ELF-1 (cell line): ENCODE measurements around the gene XKR3.
A peak's percentile ranks its signal among the peaks of the same experiment; 100 is the strongest.
"Not testable (repeated sequence)": the region's sequence is repeated elsewhere in the genome, so short reads cannot be mapped to it uniquely, and the experiment has no call there.

Experiments used
- DNase-seq: peaks from one replicate; pipeline ENCODE4 v3.0.0-alpha.2; 2016; ENCODE audit warnings: low read depth, low spot score

Gene XKR3

GRCh38 chr22:16806401-16806800 is 18.8 kb downstream of the XKR3 start:
- DNase-seq, result no peak

GRCh38 chr22:16804882-16805281 is 20.3 kb downstream of the XKR3 start:
- DNase-seq, result no peak

- no peak for DNase-seq
Measured at GRCh38 chr22:16803255-16803917, 21.8 kb downstream of the XKR3 start.

GRCh38 chr22:16801571-16801970 is 23.6 kb downstream of the XKR3 start:
- no peak for DNase-seq

- DNase-seq, result no peak
Measured at GRCh38 chr22:16801088-16801487, 24.1 kb downstream of the XKR3 start.

GRCh38 chr22:16800358-16800757 is 24.9 kb downstream of the XKR3 start:
- DNase-seq, result no peak

- not testable (repeated sequence) for DNase-seq
Measured at GRCh38 chr22:16795504-16795903, 29.7 kb downstream of the XKR3 start.

DNA sequence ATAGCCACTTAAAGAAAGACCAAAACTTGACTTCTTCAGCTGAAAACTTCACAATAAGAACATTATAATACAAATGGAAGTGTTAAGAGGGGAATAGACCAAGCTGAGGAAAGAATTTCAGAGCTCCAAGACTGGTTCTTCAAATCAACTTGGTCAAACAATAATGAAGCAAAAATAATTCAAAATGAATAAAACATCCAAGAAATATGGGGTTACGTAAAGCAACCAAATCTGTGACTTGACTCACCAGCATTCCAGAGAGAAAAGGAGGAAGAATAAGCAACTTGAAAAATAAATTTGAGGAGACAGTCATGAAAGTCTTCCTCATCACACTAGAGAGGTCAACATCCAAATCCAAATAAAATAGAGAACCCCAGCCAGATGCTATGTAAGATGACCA is 31.4 kb downstream of the XKR3 start:
- no peak for DNase-seq

- DNase-seq, result no peak
Measured at GRCh38 chr22:16789860-16790493, 35.2 kb downstream of the XKR3 start.

- DNase-seq, result peak; percentile 5
Measured at GRCh38 chr22:16783930-16784354, 41.3 kb downstream of the XKR3 start.

GRCh38 chr22:16783453-16783852 is 41.8 kb downstream of the XKR3 start:
- DNase-seq, result no peak

GRCh38 chr22:16781764-16782329 is 43.4 kb downstream of the XKR3 start:
- DNase-seq, result no peak

DNA sequence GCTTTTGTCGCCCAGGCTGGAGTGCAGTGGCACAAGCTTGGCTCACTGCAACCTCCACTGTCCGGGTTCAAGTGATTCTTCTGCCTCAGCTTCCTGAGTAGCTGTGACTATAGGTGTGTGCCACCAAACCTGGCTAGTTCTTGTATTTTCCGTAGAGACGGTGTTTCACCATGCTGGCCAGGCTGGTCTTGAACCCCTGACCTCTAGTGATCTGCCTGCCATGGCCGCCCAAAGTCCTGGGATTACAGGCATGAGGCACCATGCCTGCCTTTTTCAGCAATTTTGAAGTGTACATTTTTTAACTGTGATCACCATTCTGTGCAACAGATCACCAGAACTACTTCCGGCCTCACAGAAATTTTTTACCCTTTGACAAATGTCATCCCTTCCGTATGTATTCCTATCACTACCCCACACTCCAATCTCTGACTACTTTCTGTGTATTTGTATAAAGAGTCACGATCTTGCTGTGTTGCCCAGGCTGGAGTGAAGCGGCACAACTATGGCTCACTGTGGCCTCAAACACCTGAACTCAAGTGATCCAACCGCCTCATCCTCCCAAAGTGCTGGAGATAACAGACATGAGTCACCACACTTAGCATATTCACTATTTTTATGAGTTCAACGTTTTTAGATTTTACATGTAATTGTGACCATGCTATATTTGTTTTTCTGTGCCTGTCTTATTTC is 44.0 kb downstream of the XKR3 start:
- DNase-seq, result no peak

- DNase-seq, result no peak
Measured at GRCh38 chr22:16777284-16777924, 47.8 kb downstream of the XKR3 start.

DNA sequence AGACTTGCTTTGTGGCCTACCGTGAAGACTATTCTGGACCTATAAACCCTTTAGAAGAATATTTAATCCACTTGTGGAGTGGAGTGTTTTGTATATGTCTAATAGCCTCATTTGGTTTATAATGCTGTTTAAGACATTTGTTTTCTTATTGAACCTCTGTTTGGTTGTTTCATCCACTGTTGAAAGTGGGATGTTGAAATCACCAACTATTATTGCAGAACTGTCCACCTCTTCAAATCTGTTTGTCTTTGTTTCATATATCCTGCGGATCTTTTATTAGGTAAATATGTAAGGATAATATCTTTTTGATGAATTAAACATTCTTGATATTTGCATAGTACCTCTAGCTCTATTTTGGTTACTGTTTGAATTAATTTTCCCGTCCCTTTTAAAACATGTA is 49.1 kb downstream of the XKR3 start:
- no peak for DNase-seq

- no peak for DNase-seq
Measured at GRCh38 chr22:16774911-16775500, 50.2 kb downstream of the XKR3 start.

DNA sequence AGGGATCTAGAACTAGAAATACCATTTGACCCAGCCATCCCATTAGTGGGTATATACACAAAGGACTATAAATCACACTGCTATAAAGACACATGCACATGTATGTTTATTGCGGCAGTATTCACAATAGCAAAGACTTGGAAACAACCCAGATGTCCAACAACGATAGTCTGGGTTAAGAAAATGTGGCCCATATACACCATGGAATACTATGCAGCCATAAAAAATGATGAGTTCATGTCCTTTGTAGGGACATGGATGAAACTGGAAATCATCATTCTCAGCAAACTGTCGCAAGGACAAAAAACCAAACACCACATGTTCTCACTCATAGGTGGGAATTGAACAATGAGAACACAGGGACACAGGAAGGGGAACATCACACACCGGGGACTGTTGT is 53.6 kb downstream of the XKR3 start:
- not testable (repeated sequence) for DNase-seq

- not testable (repeated sequence) for DNase-seq
Measured at GRCh38 chr22:16767927-16768326, 57.3 kb downstream of the XKR3 start.

DNA sequence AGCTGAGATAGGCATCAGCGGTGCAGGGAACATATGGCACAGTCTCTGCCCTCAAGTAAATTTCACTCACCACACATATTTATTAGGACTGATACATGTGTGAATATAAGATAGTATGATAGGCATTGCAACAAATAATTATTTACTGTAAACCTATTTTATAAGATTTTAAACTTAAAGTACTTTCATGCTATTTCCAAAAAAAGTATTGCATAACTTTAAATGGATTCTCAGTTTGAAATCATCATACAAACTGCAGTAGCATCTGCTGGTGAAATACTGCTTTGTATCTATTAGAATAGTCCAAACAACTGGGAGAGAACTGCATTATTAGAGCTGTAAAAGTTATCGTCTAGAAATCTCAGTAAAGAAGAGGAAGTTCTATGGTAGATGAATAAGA is 63.0 kb downstream of the XKR3 start:
- DNase-seq, result not testable (repeated sequence)

DNA sequence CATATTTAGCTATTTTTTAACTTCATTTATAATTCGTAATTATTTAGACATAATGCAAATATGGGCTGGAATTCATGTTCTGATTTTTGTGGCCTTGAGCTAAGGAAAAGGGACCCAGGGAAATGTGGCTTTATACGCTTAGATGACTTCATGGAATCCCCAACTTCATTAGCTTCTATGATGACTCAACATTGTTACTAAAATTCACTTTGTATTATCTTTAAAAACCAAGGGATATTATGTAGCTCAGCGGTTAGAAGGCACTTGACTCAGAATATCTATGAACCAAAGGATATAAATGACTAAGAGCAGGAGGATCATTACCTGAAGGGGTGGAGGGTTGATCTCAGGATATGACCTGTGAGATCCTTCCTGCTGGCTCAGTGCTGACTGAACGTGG is 64.8 kb downstream of the XKR3 start:
- DNase-seq, result not testable (repeated sequence)

- not testable (repeated sequence) for DNase-seq
Measured at GRCh38 chr22:16749282-16749681, 75.9 kb downstream of the XKR3 start.
